Uterus (tissue), 2 donors: ENCODE data around the gene IRF1.

Experiments
- CTCF ChIP-seq, 4 experiments: fragments of 200-600 bp in 2 of 4; fragments of 450-650 bp in 2 of 4; sonication (generic) in 2 of 4; IDR thresholded peaks; one replicate each; pipeline ENCODE4 v1.5.1; 2016 to 2019; ENCODE audit warnings: antibody characterized with exemption in 4 of 4, mild to moderate bottlenecking in 2 of 4, moderate library complexity in 1 of 4
- POLR2A ChIP-seq, 2 donors: fragments of 450-650 bp; IDR thresholded peaks; one replicate each; pipeline ENCODE4 v1.6.1; 2016; ENCODE audit warnings: antibody characterized with exemption in 2 of 2, mild to moderate bottlenecking in 1 of 2, moderate library complexity in 1 of 2

- TF ChIP-seq CTCF (IDR thresholded peaks at IDR 0.05) (peak in 1 of 4 experiments; percentile 1), POLR2A (IDR thresholded peaks at IDR 0.05) (no peak)
These were observed 36.5 kb upstream of the IRF1 start for GRCh38 chr5:132526974-132527564.
